K562 (cell line): ENCODE measurements around the gene ZNF800. TPM values are rescaled to one million over a fixed set of nuclear protein-coding genes. Genes with fewer than 3 reads are reported as not detected.
A peak's percentile ranks its signal among the peaks of the same experiment; 100 is the strongest.

Experiments used
- CC2D1A ChIP-seq: fragments of 450-650 bp; IDR thresholded peaks from 2 replicates; pipeline ENCODE4 v1.6.1; 2017; ENCODE audit warnings: mild to moderate bottlenecking
- GATA2 ChIP-seq: sonication (generic); formaldehyde crosslinking; IDR thresholded peaks from 2 replicates; pipeline ENCODE4 v1.4.0; 2020; ENCODE audit warnings: mild to moderate bottlenecking, missing genetic modification reagents
- NR2F6 ChIP-seq: fragments of 450-650 bp; formaldehyde crosslinking; IDR thresholded peaks from 2 replicates; pipeline ENCODE4 v1.4.0; 2020; ENCODE audit warnings: mild to moderate bottlenecking
- RBM25 ChIP-seq: fragments of 200-400 bp; formaldehyde crosslinking; IDR thresholded peaks from 2 replicates; pipeline ENCODE4 v1.6.1; 2018; ENCODE audit warnings: low read length, low read depth, moderate library complexity; ENCODE audit not compliant: severe bottlenecking
- REST ChIP-seq, 2 experiments: fragments of 450-650 bp; formaldehyde crosslinking in 1 of 2; IDR thresholded peaks; 2 replicates each; pipeline versions ENCODE4 v1.4.0 to v1.6.1; 2014 to 2020; ENCODE audit warnings: mild to moderate bottlenecking in 2 of 2, borderline replicate concordance in 1 of 2, low read depth in 1 of 2
- SMARCC2 ChIP-seq: fragments of 450-650 bp; IDR thresholded peaks from 2 replicates; pipeline ENCODE4 v1.6.1; 2017; ENCODE audit warnings: antibody characterized with exemption, moderate library complexity, mild to moderate bottlenecking, low read depth
- SMARCE1 ChIP-seq: fragments of 450-650 bp; IDR thresholded peaks from 2 replicates; pipeline ENCODE4 v1.7.1; 2016; ENCODE audit warnings: mild to moderate bottlenecking
- TCF7 ChIP-seq: sonication (generic); IDR thresholded peaks from 2 replicates; pipeline ENCODE4 v1.6.1; 2016; ENCODE audit warnings: antibody characterized with exemption, borderline replicate concordance
- TCFL5 ChIP-seq: fragments of 250-450 bp; sonication (Bioruptor Pico); conservative IDR thresholded peaks from 2 replicates; pipeline ENCODE4 v1.6.1; 2021; ENCODE audit warnings: mild to moderate bottlenecking, moderate library complexity, matching md5 sums
- XRCC3 ChIP-seq: fragments of 450-650 bp; IDR thresholded peaks from 2 replicates; pipeline ENCODE4 v1.6.1; 2017; ENCODE audit warnings: mild to moderate bottlenecking, moderate library complexity
- ZNF79 ChIP-seq: fragments of 250-450 bp; sonication (Bioruptor Pico); IDR thresholded peaks from 2 replicates; pipeline ENCODE4 v1.4.0; 2020; ENCODE audit warnings: low read depth, mild to moderate bottlenecking, moderate library complexity
- polyA plus RNA-seq, 8 experiments: library from polyadenylated mRNA; depleted of rRNA in 4 of 8; stranded (reverse) in 5 of 8; unstranded in 3 of 8; fragments of >200 nt; fragmentation: Nextera tagmentation in 2 of 8; fragmentation: Illumina TruSeq in 1 of 8; extraction: Ambion mirVana in 2 of 8; extraction: Trizol in 1 of 8; gene quantifications; 2 replicates each; pipeline versions ENCODE4 v1.2.1 to v1.2.3, GENCODE V29; 2011 to 2014; ENCODE audit warnings: inconsistent platforms in 1 of 8, missing spikeins in 1 of 8
- total RNA-seq, 7 experiments: library from RNA; depleted of rRNA in 6 of 7; stranded (reverse); fragments of >200 nt in 6 of 7; fragmentation: Illumina TruSeq in 2 of 7; extraction: Trizol in 2 of 7; gene quantifications; 2 replicates each; pipeline versions ENCODE4 v1.2.1 to v1.2.3, GENCODE V29; 2011 to 2021; ENCODE audit warnings: low replicate concordance in 1 of 7
- TF ChIP-seq, protein P1 (sequence below): fragments of 450-650 bp; formaldehyde crosslinking; IDR thresholded peaks from 2 replicates; pipeline ENCODE4 v1.4.0; 2020; ENCODE audit warnings: mild to moderate bottlenecking, mixed read lengths

ZNF800 gene
- total and polyA plus RNA-seq, 9 of the 15 experiments (the other 6 are each of a cell fraction or from before 2014, with no cell fraction given) = 7.5 to 58.3 (median 33.4) TPM

DNA sequence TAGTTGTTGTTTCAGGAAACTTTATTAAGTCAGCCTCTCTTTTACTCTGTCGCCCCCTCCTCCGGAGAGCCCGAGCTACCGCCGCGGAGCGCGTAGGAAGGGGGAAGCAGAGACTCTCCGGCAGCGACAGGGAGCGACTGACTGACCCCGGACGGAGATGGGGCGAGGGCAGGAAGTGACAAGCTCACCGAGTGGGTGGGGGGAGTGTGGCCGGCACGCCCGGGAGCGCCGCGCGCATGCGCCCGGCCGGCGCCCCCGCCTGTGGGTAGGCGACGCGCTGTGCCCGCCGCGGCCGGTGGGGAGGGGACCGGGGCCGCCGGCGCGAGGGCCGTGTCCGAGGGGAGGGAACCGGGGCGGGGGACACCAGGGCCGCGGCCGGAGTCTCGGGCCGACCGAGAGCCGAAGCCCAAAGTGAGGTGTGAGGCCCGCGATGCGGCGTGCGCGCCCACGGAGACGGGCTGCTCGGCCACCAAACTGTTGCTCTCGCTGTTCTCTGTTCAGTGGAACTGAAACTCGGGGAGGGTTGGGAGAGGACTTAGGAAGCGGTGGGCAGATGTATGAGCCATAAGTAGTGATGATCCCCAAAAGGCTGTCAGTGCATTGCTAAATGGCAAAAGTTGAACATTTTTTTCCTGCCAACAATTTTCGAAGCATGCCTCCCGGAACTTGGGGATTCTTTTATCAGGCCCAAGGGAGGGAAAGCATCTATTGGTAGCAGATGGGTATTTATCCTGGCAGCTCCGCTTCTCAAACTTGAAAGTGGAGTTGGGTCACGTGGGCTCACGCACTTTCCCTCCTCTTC lies at the start of gene ZNF800 (continued):
- TF ChIP-seq REST (IDR thresholded peaks at IDR 0.05; ENCODE audit: borderline replicate concordance) = no peak
- TF ChIP-seq REST (CRISPR knock-in tag; IDR thresholded peaks at IDR 0.05; ENCODE audit: low read depth) = 0 out of 2 replicates have a peak, but pooled peaks have one; percentile 54
- peak; percentile 40 for TF ChIP-seq SMARCE1
- TF ChIP-seq CC2D1A = no peak
- no peak for TF ChIP-seq TCFL5
- no peak for TF ChIP-seq RBM25
- no peak for TF ChIP-seq ZNF79
- TF ChIP-seq XRCC3 = no peak
- TF ChIP-seq GATA2 (CRISPR knock-in tag) = no peak
- 0 out of 2 replicates have a peak, but pooled peaks have one; percentile 16 for TF ChIP-seq NR2F6 (CRISPR knock-in tag)
- TF ChIP-seq, protein P1, sequence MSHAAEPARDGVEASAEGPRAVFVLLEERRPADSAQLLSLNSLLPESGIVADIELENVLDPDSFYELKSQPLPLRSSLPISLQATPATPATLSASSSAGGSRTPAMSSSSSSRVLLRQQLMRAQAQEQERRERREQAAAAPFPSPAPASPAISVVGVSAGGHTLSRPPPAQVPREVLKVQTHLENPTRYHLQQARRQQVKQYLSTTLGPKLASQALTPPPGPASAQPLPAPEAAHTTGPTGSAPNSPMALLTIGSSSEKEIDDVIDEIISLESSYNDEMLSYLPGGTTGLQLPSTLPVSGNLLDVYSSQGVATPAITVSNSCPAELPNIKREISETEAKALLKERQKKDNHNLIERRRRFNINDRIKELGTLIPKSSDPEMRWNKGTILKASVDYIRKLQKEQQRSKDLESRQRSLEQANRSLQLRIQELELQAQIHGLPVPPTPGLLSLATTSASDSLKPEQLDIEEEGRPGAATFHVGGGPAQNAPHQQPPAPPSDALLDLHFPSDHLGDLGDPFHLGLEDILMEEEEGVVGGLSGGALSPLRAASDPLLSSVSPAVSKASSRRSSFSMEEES (CRISPR knock-in tag) = no peak; the same call in 1 of the 2 replicates
- no peak for TF ChIP-seq TCF7
- no peak for TF ChIP-seq SMARCC2
